T47D (cell line): ENCODE results near the gene YARS2.

ENCODE experiments used
- DNase-seq, 2 experiments: peaks; one replicate each; pipeline versions ENCODE4 v3.0.0 to v3.0.0-alpha.2; 2011 to 2012; ENCODE audit warnings: low read depth in 1 of 2, low spot score in 1 of 2
- JUND ChIP-seq: IDR thresholded peaks from 2 replicates; pipeline ENCODE4 v1.6.1; 2012; ENCODE audit warnings: low read depth
- in situ Hi-C: cut with HindIII; loops from 2 replicates; pipeline ENCODE4 v1.10.0; 2016; ENCODE audit warnings: low sequenced_read_pairs, low pct_unique_long_range_greater_than_20kb

The YARS2 gene

DNA sequence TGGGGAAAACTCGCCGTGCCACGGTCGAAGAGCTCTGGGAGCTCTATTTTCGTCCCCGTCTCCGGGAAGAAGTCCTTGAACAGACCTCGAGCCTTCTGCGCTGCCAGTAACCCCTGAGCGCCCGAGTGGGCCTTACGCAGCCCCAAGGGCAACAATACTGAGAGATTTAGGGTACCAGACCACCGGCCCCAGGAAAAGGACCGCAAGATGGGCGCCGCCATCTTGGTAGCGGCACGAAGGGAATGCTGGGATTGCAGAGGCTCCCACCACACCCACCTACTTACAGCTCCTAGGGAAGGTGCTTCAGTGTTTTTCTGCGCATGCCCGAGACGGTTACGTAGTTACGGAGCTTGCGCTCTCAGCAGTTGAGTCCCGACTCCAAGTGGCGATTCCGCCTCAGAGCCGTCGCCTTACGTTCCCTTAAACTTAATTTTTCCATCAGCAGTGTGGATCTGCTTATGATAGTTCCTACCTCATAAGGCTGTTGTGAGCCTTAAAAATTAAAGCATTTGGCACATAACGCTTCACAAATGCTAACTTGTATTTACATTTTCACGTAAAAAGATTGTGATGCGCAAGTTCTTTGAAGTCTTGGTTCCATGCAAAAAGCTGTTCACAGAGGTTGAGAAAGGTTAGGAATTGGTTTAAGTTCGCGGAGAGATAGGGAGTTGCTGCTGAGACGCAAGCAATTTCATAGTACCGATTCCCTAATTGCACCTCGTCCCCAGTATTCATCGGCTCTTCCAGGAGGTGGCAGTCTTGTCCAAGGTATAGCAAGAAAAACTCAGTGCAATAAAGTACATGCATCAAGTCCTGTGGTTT, at the start of gene YARS2:
Gene YARS2, minus strand, starts transcription at position 244 of the 822 bp plus-strand sequence. Its CDS starts 23 bp downstream, at position 221.
- TF ChIP-seq JUND: no peak
- in situ Hi-C loops: no loop called here
- DNase-seq: peak; percentile 67 to 99

DNA sequence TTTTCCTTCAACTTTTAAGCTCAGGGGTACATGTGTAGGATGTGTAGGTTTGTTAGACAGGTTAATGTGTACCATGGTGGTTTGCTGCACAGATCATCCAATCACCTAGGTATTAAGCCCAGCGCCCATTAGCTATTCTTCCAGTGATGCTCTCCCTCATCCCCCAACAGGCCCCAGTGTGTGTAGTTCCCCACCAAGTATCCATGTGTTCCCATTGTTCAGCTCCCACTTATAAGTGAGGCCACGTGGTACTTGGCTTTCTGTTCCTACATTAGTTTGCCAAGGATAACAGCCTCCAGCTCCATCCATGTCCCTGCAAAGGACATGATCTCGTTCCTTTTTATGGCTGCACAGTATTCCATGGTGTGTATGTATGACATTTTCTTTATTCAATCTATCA, 48.6 kb upstream of the YARS2 start:
- in situ Hi-C loops: no loop called here
- TF ChIP-seq JUND: no peak
- DNase-seq: no peak

DNA sequence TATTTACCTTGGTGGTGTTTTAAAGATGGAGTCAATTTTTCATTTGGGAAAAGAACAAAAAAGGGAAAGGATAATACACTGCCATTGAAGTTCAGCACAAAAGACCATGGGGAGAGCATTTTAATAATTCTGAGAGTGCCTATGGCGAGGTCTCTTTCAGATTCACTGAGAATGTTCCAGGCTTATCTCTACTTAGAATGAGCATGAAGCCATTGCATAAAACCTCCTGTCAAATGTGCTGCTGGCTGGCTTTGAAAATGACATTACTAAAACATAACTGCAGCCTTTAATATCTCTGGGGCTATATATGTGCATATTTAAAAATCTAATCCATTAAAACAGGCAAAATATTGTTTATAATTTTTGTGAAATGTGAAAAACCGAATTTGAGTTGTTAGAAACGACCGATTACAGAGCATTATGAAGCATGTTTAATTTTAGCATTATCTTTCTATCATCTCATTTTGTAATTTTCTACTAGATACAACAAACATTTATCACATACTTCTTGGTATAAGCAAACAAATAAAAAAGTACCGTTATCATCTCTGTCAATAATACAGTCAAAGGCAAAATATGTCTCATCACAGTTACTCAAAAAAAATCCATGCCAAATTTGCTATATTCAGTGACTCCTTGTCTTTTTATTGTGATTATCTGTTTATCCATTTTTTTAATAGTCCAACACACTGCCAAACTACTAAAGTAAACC, 45.7 kb upstream of the YARS2 start:
- no peak for DNase-seq
- no peak for TF ChIP-seq JUND
- in situ Hi-C loops: no loop called here

DNA sequence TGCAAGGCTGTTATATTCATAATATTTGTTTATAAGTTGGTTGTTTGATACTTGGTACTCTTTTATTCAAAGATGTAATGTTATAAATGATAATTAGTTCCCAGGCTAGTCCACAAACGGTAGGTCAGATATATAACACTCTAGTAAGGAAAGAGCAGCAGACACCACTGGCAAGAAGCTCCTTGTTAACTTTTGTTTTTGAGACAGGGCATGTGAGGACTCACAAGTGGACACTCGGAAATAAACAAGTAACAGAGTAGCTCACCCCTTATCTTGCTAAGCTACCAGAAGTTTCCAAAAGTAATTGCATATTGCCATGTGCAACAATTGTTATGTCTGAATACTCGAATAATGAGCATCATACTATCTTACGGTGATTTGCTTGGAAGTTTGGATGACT, 38.6 kb upstream of the YARS2 start:
- TF ChIP-seq JUND: no peak
- in situ Hi-C loops: no loop called here
- no peak for DNase-seq

DNA sequence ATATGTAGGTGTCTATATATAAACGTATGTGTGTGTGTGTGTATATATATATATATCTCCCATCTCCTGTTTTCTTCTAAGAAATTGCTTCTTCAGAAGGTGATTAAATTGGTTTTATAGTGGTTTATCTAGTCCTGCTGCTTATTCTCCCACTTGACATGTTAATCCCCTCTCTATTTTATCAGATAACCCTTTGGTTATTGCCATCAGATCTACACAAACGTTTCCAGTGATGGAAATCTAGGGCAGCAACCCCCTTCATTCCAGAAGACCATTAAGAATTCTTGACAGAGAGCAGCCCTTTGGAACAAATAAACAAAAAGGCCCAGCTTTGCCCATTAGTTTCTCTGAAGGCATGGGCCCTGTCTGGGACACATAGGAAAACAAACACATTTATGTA, 34.2 kb upstream of the YARS2 start:
- in situ Hi-C loops: no loop called here
- DNase-seq: no peak
- no peak for TF ChIP-seq JUND

DNA sequence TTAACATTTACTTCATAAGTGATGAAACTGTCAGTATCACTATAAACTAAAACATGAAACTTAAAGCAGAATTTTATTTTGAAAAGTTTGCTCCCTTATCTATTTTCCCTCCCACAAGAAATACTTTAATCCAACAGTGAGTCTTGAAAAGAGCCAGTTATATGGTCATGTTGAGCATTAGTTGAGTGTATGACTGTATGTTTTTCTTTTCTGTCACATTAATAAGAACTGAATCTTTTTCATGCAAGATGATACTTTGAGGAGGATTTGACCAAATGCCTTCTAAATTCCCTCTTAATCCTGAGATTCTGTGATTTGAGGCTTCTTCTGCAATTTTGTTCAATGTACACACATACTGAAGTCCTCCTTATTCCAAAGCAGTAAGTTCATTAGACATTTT, 33.7 kb upstream of the YARS2 start:
- TF ChIP-seq JUND: no peak
- in situ Hi-C loops: no loop called here
- DNase-seq: no peak

DNA sequence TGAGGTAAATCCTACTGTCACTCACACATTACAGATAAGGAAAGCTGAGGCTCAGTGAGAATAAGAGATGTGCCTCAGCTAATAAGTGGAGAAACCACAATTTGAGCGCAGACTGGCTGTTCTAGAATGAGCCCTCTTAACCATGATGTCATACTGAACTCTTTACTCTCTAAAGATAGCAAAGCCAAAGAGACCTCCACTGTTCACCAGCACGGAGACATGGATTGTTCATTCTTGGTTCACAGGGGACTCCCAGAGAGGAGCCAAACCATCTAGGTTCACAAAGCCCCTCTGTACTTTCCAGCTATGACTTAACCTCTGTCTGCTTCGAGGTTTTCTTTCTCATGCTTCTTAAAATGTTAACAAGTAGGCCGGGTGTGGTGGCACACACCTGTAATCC, 32.7 kb upstream of the YARS2 start:
- no peak for DNase-seq

DNA sequence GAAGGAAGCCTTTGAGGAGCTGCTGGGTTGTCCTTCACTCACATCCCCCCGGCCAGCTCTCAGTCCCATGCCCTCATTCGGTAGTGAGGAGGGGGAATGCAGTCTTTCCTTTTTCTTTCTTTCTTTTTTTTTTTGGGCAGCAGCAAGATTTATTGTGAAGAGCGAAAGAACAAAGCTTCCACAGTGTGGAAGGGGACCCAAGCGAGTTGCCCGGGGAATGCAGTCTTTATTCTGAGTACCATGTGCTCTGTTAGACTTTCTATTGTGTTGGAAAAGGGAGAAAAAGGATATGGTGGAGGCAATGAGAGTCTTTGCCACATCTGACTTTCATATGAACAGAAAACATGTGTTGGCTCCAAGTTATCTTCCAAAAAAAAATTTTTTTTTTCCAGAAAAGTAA, 29.9 kb upstream of the YARS2 start:
- in situ Hi-C loops: no loop called here
- DNase-seq: no peak
- TF ChIP-seq JUND: no peak

More for the DNA sequence above, 32.7 kb upstream of the YARS2 start:
- in situ Hi-C loops: no loop called here
- TF ChIP-seq JUND: no peak

DNA sequence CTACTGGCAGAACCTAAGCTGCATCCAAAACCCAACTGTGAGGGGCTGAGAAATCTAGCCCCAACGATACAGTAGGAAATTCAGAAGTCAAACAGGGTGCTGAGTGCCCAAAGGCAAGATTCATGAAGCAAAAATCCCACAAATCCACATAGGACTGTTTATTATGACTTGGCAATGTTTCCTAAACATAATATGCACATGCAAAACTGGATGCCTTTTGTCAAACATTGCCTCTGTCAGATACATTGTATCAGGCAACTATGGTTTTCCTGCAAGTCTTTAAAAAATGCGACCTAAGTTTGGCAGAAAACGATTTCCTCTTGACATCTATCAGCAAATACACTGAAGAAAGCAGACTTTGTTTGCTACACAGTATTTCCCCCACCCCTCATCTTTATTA, 27.3 kb upstream of the YARS2 start:
- in situ Hi-C loops: no loop called here
- DNase-seq: no peak
- no peak for TF ChIP-seq JUND

DNA sequence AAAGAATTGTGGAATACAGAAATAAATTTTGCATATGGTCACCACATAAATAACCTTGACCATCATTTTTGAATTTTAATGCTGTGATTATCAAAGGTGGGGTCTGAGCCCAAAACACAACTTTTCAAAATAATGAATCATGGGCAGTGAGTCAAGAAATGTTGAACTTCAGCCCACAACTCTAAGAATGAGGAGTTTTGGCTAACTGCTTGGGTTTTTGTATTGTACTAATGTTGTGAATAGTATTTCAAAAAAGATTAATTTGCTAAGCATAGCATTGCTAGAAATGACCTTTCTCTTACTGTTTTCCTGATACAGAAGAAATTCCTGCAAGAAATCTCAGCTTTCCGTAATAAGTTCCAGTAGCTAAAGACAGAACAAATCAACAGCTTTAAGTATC, 24.4 kb upstream of the YARS2 start:
- in situ Hi-C loops: no loop called here
- TF ChIP-seq JUND: no peak
- no peak for DNase-seq

DNA sequence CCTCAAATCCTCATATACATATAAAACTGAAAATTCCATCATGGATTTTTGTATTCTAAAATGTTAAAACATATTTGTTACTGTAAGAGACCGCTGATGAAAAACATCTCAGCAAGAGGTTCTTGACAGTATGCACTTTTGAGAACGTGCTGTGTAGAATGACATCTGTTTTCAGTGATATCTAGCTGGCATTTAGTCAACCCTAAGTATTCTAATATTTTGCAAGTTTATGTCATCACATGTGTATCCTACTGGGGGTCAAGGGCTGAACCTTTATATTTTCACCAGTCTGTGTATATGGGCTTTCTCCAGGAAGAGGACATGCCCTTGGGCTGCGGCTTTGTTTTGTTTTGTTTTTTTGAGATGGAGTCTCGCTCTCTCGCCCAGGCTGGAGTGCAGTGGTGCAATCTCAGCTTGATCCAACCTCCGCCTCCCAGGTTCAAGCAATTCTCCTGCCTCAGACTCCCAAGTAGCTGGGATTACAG, 22.0 kb upstream of the YARS2 start:
- DNase-seq: no peak
- in situ Hi-C loops: no loop called here
- TF ChIP-seq JUND: no peak

DNA sequence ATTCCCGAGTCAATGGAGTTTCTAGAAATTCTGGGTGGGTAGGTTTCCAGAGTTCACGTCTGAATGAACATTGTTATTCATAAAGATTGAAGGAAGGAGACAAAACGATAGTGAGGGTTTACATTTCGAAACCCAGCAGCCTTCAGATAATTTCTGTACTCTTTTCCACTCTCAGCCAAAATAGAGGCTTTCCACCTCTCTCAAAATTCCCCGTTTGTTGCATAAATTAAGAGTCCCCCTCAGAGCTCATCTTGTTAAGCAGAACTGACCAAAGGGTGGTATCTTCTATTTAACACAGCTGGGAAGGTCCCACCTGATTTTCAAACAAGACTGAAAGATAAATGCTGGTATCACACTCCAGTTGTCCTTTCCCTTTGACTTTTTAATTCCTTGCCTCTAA, 21.5 kb upstream of the YARS2 start:
- no peak for DNase-seq
- in situ Hi-C loops: no loop called here
- TF ChIP-seq JUND: no peak

DNA sequence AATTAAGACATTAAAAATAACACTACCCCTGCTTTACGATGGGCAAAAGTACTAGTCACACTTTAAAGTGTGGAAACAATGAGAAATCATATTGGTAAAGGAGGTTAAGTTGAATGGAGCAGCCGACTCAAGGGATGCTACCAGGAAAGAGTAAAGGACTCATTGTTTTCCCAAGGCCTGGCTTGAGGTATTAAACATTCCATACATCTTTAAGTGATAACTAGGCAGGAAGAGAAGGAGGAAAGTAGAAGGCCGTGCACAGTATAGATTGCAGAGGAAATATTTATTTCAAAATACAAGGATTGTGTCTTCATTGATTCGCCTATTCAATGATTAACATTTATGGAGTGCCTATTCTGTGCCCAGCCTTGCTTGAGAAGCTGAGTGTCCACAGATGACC, 20.6 kb upstream of the YARS2 start:
- no peak for TF ChIP-seq JUND
- in situ Hi-C loops: no loop called here
- DNase-seq: no peak
